ENCODE results near the gene RBMS3. TPM values are rescaled to one million over a fixed set of nuclear protein-coding genes. Genes with fewer than 3 reads are reported as not detected.

Gene RBMS3
- total RNA-seq, 1 experiment from 2014 or later: 8.7 TPM

DNA sequence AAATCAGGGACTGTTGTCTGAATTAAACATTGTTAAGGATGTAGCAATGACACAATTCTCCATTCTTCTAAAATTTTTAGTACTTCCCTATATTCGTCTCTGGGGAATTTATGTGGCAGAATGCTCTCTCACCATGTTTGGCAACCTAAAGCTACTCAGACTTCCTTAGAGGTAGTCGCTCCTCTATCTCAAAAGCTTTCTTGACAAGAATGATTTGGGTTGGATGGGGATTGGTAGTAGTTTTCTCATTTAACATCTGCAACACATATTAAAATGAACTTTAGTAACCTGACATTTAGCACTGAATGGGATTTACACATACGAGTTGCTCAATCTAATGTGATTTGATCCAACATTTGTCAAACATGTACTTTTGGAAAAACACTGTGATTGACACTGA is 233.3 kb downstream of the RBMS3 start:
- ATAC-seq (no peak), DNase-seq (ENCODE audit: low spot score) (no peak)
- Mint-ChIP-seq H3K36me3 (no peaks in the 10 kb centered on the region), H3K9me3 (0 out of 2 replicates have a peak, but pooled peaks cover 6% of the 10 kb centered on the region), H3K4me3 (no peak overlapping the region), H3K27ac (no peak overlapping the region; the same call in 1 of the 2 replicates), H3K27me3 (ENCODE audit: low read depth) (no peaks in the 10 kb centered on the region), H3K4me1 (peaks cover 31% of the 10 kb centered on the region)
- ChIA-PET CTCF (no interaction called here), POLR2A (no interaction called here)
- TF ChIP-seq CREB1 (CRISPR knock-in tag; IDR thresholded peaks at IDR 0.05) (no peak), ZNF281 (CRISPR knock-in tag; IDR thresholded peaks at IDR 0.05) (no peak), TEAD1 (CRISPR knock-in tag; IDR thresholded peaks at IDR 0.05) (no peak), ZNF423 (CRISPR knock-in tag; IDR thresholded peaks at IDR 0.05) (no peak)
- TF ChIP-seq, protein P1, sequence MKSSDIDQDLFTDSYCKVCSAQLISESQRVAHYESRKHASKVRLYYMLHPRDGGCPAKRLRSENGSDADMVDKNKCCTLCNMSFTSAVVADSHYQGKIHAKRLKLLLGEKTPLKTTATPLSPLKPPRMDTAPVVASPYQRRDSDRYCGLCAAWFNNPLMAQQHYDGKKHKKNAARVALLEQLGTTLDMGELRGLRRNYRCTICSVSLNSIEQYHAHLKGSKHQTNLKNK (CRISPR knock-in tag; IDR thresholded peaks at IDR 0.05): no peak
- TF ChIP-seq, protein P2, sequence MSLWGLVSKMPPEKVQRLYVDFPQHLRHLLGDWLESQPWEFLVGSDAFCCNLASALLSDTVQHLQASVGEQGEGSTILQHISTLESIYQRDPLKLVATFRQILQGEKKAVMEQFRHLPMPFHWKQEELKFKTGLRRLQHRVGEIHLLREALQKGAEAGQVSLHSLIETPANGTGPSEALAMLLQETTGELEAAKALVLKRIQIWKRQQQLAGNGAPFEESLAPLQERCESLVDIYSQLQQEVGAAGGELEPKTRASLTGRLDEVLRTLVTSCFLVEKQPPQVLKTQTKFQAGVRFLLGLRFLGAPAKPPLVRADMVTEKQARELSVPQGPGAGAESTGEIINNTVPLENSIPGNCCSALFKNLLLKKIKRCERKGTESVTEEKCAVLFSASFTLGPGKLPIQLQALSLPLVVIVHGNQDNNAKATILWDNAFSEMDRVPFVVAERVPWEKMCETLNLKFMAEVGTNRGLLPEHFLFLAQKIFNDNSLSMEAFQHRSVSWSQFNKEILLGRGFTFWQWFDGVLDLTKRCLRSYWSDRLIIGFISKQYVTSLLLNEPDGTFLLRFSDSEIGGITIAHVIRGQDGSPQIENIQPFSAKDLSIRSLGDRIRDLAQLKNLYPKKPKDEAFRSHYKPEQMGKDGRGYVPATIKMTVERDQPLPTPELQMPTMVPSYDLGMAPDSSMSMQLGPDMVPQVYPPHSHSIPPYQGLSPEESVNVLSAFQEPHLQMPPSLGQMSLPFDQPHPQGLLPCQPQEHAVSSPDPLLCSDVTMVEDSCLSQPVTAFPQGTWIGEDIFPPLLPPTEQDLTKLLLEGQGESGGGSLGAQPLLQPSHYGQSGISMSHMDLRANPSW (CRISPR knock-in tag; conservative IDR thresholded peaks at IDR 0.05; ENCODE audit: low read depth): no peak

GRCh38 chr3:29514912-29515311 is 234.0 kb downstream of the RBMS3 start:
- CTCF ChIA-PET: no interaction called here
- Mint-ChIP-seq H3K4me1 (peaks cover 33% of the 10 kb centered on the region), H3K36me3 (no peaks in the 10 kb centered on the region), H3K27ac (peak overlapping the region; percentile 81), H3K4me3 (no peak overlapping the region), H3K27me3 (ENCODE audit: low read depth) (no peaks in the 10 kb centered on the region), H3K9me3 (0 out of 2 replicates have a peak, but pooled peaks cover 6% of the 10 kb centered on the region)
- DNase-seq (ENCODE audit: low spot score): no peak
- ATAC-seq: no peak; the same call in 1 of the 2 replicates
- POLR2A ChIA-PET: no interaction called here
- TF ChIP-seq SMAD3 (CRISPR knock-in tag; IDR thresholded peaks at IDR 0.05; ENCODE audit: borderline replicate concordance): no peak
- TF ChIP-seq NR3C1 (CRISPR knock-in tag; conservative IDR thresholded peaks at IDR 0.05; ENCODE audit: low read depth): no peak
- no peak for TF ChIP-seq ZNF219 (CRISPR knock-in tag; IDR thresholded peaks at IDR 0.05; ENCODE audit: borderline replicate concordance)
- no peak for TF ChIP-seq ZNF281 (CRISPR knock-in tag; IDR thresholded peaks at IDR 0.05)
- no peak for TF ChIP-seq TEAD4 (CRISPR knock-in tag; IDR thresholded peaks at IDR 0.05)
- TF ChIP-seq, protein P3, sequence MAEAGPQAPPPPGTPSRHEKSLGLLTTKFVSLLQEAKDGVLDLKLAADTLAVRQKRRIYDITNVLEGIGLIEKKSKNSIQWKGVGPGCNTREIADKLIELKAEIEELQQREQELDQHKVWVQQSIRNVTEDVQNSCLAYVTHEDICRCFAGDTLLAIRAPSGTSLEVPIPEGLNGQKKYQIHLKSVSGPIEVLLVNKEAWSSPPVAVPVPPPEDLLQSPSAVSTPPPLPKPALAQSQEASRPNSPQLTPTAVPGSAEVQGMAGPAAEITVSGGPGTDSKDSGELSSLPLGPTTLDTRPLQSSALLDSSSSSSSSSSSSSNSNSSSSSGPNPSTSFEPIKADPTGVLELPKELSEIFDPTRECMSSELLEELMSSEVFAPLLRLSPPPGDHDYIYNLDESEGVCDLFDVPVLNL (CRISPR knock-in tag; IDR thresholded peaks at IDR 0.05; ENCODE audit: borderline replicate concordance, low read depth): no peak
- TF ChIP-seq RORB (CRISPR knock-in tag; IDR thresholded peaks at IDR 0.05): no peak
- TF ChIP-seq, protein P4, sequence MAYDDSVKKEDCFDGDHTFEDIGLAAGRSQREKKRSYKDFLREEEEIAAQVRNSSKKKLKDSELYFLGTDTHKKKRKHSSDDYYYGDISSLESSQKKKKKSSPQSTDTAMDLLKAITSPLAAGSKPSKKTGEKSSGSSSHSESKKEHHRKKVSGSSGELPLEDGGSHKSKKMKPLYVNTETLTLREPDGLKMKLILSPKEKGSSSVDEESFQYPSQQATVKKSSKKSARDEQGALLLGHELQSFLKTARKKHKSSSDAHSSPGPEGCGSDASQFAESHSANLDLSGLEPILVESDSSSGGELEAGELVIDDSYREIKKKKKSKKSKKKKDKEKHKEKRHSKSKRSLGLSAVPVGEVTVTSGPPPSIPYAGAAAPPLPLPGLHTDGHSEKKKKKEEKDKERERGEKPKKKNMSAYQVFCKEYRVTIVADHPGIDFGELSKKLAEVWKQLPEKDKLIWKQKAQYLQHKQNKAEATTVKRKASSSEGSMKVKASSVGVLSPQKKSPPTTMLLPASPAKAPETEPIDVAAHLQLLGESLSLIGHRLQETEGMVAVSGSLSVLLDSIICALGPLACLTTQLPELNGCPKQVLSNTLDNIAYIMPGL (CRISPR knock-in tag; IDR thresholded peaks at IDR 0.05): no peak
- TF ChIP-seq IRF2 (CRISPR knock-in tag; IDR thresholded peaks at IDR 0.05; ENCODE audit: borderline replicate concordance, low read depth): no peak
- no peak for TF ChIP-seq NR1H2 (CRISPR knock-in tag; IDR thresholded peaks at IDR 0.05)
- TF ChIP-seq ZNF121 (CRISPR knock-in tag; IDR thresholded peaks at IDR 0.05): no peak
- no peak for TF ChIP-seq GABPB1 (CRISPR knock-in tag; IDR thresholded peaks at IDR 0.05)
- TF ChIP-seq, protein P5, sequence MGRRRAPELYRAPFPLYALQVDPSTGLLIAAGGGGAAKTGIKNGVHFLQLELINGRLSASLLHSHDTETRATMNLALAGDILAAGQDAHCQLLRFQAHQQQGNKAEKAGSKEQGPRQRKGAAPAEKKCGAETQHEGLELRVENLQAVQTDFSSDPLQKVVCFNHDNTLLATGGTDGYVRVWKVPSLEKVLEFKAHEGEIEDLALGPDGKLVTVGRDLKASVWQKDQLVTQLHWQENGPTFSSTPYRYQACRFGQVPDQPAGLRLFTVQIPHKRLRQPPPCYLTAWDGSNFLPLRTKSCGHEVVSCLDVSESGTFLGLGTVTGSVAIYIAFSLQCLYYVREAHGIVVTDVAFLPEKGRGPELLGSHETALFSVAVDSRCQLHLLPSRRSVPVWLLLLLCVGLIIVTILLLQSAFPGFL (CRISPR knock-in tag; IDR thresholded peaks at IDR 0.05; ENCODE audit: borderline replicate concordance): no peak
- TF ChIP-seq ZNF512 (CRISPR knock-in tag; IDR thresholded peaks at IDR 0.05; ENCODE audit: borderline replicate concordance): no peak

Measured in WTC11 (cell line).